Suprapubic skin (tissue), 3 donors: ENCODE results near the gene RPL7A.

ENCODE experiments used
- CTCF ChIP-seq, 2 donors: fragments of 200-600 bp in 1 of 2; fragments of 450-650 bp in 1 of 2; sonication (generic) in 1 of 2; IDR thresholded peaks; one replicate each; pipeline ENCODE4 v1.5.1; 2016 to 2019; ENCODE audit warnings: antibody characterized with exemption in 2 of 2, mild to moderate bottlenecking in 1 of 2, moderate library complexity in 1 of 2
- POLR2A ChIP-seq, 2 donors: fragments of 450-650 bp; IDR thresholded peaks; one replicate each; pipeline ENCODE4 v1.6.1; 2017; ENCODE audit warnings: antibody characterized with exemption in 2 of 2, mild to moderate bottlenecking in 2 of 2, moderate library complexity in 2 of 2

GRCh38 chr9:133321411-133321935 lies 26.5 kb upstream of the RPL7A start:
- TF ChIP-seq POLR2A (IDR thresholded peaks at IDR 0.05) (no peak), CTCF (IDR thresholded peaks at IDR 0.05) (no peak)
